Measurements from ENCODE around the gene MSX1. TPM values are rescaled to one million over a fixed set of nuclear protein-coding genes. Genes with fewer than 3 reads are reported as not detected.

The MSX1 gene
- total RNA-seq, 1 donor from 2014 or later = 2.2 TPM

- peaks cover 68% of the 10 kb centered on the region for H3K27me3 Mint-ChIP-seq (ENCODE audit: low read depth)
- DNase-seq (ENCODE audit: low read depth, low spot score) = no peak
- H3K4me1 Mint-ChIP-seq = peaks cover 41% of the 10 kb centered on the region
- H3K9me3 Mint-ChIP-seq = no peaks in the 10 kb centered on the region
- no peak overlapping the region for H3K27ac Mint-ChIP-seq (ENCODE audit: unreplicated experiment)
- peak overlapping the region; percentile 72 for H3K4me3 Mint-ChIP-seq
- H3K36me3 Mint-ChIP-seq (ENCODE audit: low read depth) = peaks cover 2% of the 10 kb centered on the region
- no peak for TF ChIP-seq CTCF (conservative IDR thresholded peaks at IDR 0.05)
Observed at GRCh38 chr4:4864940-4865704, 5.7 kb downstream of the MSX1 start.

GRCh38 chr4:4865705-4866123 lies 6.2 kb downstream of the MSX1 start:
- Mint-ChIP-seq H3K4me3 (peak overlapping the region; percentile 88), H3K36me3 (ENCODE audit: low read depth) (peaks cover 2% of the 10 kb centered on the region)

GRCh38 chr4:4866124-4866865 lies 6.8 kb downstream of the MSX1 start:
- H3K9me3 Mint-ChIP-seq = no peaks in the 10 kb centered on the region
- no peak for DNase-seq (ENCODE audit: low read depth, low spot score)
- H3K4me3 Mint-ChIP-seq = peak overlapping the region; percentile 88
- peaks cover 58% of the 10 kb centered on the region for H3K27me3 Mint-ChIP-seq (ENCODE audit: low read depth)
- peaks cover 39% of the 10 kb centered on the region for H3K4me1 Mint-ChIP-seq
- TF ChIP-seq CTCF (conservative IDR thresholded peaks at IDR 0.05) = no peak
- H3K36me3 Mint-ChIP-seq (ENCODE audit: low read depth) = peaks cover 2% of the 10 kb centered on the region
- H3K27ac Mint-ChIP-seq (ENCODE audit: unreplicated experiment) = no peak overlapping the region

More at GRCh38 chr4:4865705-4866123, 6.2 kb downstream of the MSX1 start:
- no peaks in the 10 kb centered on the region for H3K9me3 Mint-ChIP-seq
- H3K27ac Mint-ChIP-seq (ENCODE audit: unreplicated experiment) = no peak overlapping the region
- H3K27me3 Mint-ChIP-seq (ENCODE audit: low read depth) = peaks cover 64% of the 10 kb centered on the region
- peaks cover 40% of the 10 kb centered on the region for H3K4me1 Mint-ChIP-seq
- DNase-seq (ENCODE audit: low read depth, low spot score) = no peak
- TF ChIP-seq CTCF (conservative IDR thresholded peaks at IDR 0.05) = no peak

- Mint-ChIP-seq H3K27ac (ENCODE audit: unreplicated experiment) (no peak overlapping the region), H3K36me3 (ENCODE audit: low read depth) (peaks cover 2% of the 10 kb centered on the region)
- DNase-seq (ENCODE audit: low read depth, low spot score) = no peak
Observed at GRCh38 chr4:4866866-4867374, 7.5 kb downstream of the MSX1 start.

More at GRCh38 chr4:4866866-4867374, 7.5 kb downstream of the MSX1 start:
- Mint-ChIP-seq H3K4me3 (peak overlapping the region; percentile 88), H3K27me3 (ENCODE audit: low read depth) (peaks cover 52% of the 10 kb centered on the region), H3K9me3 (no peaks in the 10 kb centered on the region), H3K4me1 (peaks cover 32% of the 10 kb centered on the region)
- TF ChIP-seq CTCF (conservative IDR thresholded peaks at IDR 0.05) = no peak
